ENCODE results near the gene RBPJ.

GRCh38 chr4:26362745-26363439 is 42.1 kb downstream of the RBPJ start:
- TF ChIP-seq CTCF (conservative IDR thresholded peaks at IDR 0.05; ENCODE audit: low read length) (no peak), EZH2phosphoT487 (IDR thresholded peaks at IDR 0.05; ENCODE audit: borderline replicate concordance, low read depth, low read length) (no peak)
